ENCODE measurements around the gene COMT.

The COMT gene

GRCh38 chr22:19984201-19984753 lies 42.7 kb downstream of the COMT start:
- no peak for FAIRE-seq

- no peak for FAIRE-seq
Observed at GRCh38 chr22:19984851-19985811, 43.6 kb downstream of the COMT start.

GRCh38 chr22:19986011-19986409 lies 44.4 kb downstream of the COMT start:
- no peak for FAIRE-seq

- FAIRE-seq = no peak
Observed at GRCh38 chr22:19986410-19987341, 45.1 kb downstream of the COMT start.

- no peak for FAIRE-seq
Observed at GRCh38 chr22:19987394-19988306, 46.1 kb downstream of the COMT start.

- FAIRE-seq = no peak
Observed at GRCh38 chr22:19988331-19988808, 46.8 kb downstream of the COMT start.

GRCh38 chr22:19988965-19989724 lies 47.6 kb downstream of the COMT start:
- FAIRE-seq = no peak

GRCh38 chr22:19989725-19990067 lies 48.1 kb downstream of the COMT start:
- FAIRE-seq = no peak

- FAIRE-seq = no peak
Observed at GRCh38 chr22:19990188-19990587, 48.6 kb downstream of the COMT start.

GRCh38 chr22:19990609-19991394 lies 49.2 kb downstream of the COMT start:
- no peak for FAIRE-seq

GRCh38 chr22:19991395-19991644 lies 49.7 kb downstream of the COMT start:
- FAIRE-seq = no peak

GRCh38 chr22:19991645-19992451 lies 50.3 kb downstream of the COMT start:
- no peak for FAIRE-seq

- FAIRE-seq = no peak
Observed at GRCh38 chr22:19992481-19992911, 50.9 kb downstream of the COMT start.

GRCh38 chr22:19992921-19993355 lies 51.4 kb downstream of the COMT start:
- FAIRE-seq = no peak

GRCh38 chr22:19993926-19994325 lies 52.4 kb downstream of the COMT start:
- FAIRE-seq = no peak

- no peak for FAIRE-seq
Observed at GRCh38 chr22:19994851-19995610, 53.5 kb downstream of the COMT start.

GRCh38 chr22:19995611-19996339 lies 54.2 kb downstream of the COMT start:
- FAIRE-seq = no peak

- FAIRE-seq = no peak
Observed at GRCh38 chr22:19996694-19997384, 55.3 kb downstream of the COMT start.
